Activated CD8-positive, alpha-beta T cell treated with anti-CD3 and anti-CD28 coated beads, Interleukin-2, amount 10 ng/mL, durations not matched to agents 7 days and 5 days (primary cell): Measurements from ENCODE around the gene PADI1. TPM values are rescaled to one million over a fixed set of nuclear protein-coding genes. Genes with fewer than 3 reads are reported as not detected.

ENCODE experiments used
- ATAC-seq: fragments of 150-1000 bp; cut with Tn5 transposase; one replicate; pipeline ENCODE4 v1.10.0; 2021; ENCODE audit warnings: moderate library complexity
- CTCF ChIA-PET: fragments of 350-600 bp; sonication (Branson Sonifier 250); formaldehyde crosslinking; loops from one replicate; lab custom pipeline; 2021; ENCODE audit warnings: antibody characterized with exemption; lab: Charles Lee
- POLR2A ChIA-PET: fragments of 350-600 bp; sonication (Branson Sonifier 250); formaldehyde crosslinking; loops from one replicate; lab custom pipeline; 2021; ENCODE audit warnings: antibody characterized with exemption; lab: Charles Lee
- DNase-seq: peaks from one replicate; pipeline ENCODE4 v3.0.0-alpha.2; 2020
- H3K27ac Mint-ChIP-seq: one replicate; pipeline ENCODE4 v1.8.0; 2021; ENCODE audit warnings: mild to moderate bottlenecking, mixed read lengths
- H3K27me3 Mint-ChIP-seq: one replicate; pipeline ENCODE4 v1.8.0; 2021; ENCODE audit warnings: low read depth, mixed read lengths
- H3K36me3 Mint-ChIP-seq: one replicate; pipeline ENCODE4 v1.8.0; 2021; ENCODE audit warnings: low read depth, mixed read lengths
- H3K4me1 Mint-ChIP-seq: one replicate; pipeline ENCODE4 v1.8.0; 2021; ENCODE audit warnings: low read depth, mixed read lengths
- H3K4me3 Mint-ChIP-seq: one replicate; pipeline ENCODE4 v1.8.0; 2021; ENCODE audit warnings: mild to moderate bottlenecking, mixed read lengths
- H3K9me3 Mint-ChIP-seq: one replicate; pipeline ENCODE4 v1.8.0; 2022; ENCODE audit warnings: mixed read lengths; ENCODE audit not compliant: insufficient read depth
- total RNA-seq, 2 experiments: library from RNA; stranded (reverse); gene quantifications; one replicate each; pipeline ENCODE4 v1.2.3, GENCODE V29; 2021

Gene PADI1
- total RNA-seq, 2 experiments from 2014 or later: not detected

GRCh38 chr1:17258116-17258757 is 53.3 kb downstream of the PADI1 start:
- no peak overlapping the region for H3K27ac Mint-ChIP-seq
- no peak overlapping the region for H3K4me3 Mint-ChIP-seq
- CTCF ChIA-PET: no interaction called here
- H3K4me1 Mint-ChIP-seq: no peaks in the 10 kb centered on the region
- peaks cover 5% of the 10 kb centered on the region for H3K27me3 Mint-ChIP-seq
- POLR2A ChIA-PET: no interaction called here
- no peak for ATAC-seq
- H3K36me3 Mint-ChIP-seq: no peaks in the 10 kb centered on the region
- H3K9me3 Mint-ChIP-seq: no peaks in the 10 kb centered on the region
- DNase-seq: no peak

GRCh38 chr1:17258758-17259130 is 53.8 kb downstream of the PADI1 start:
- CTCF ChIA-PET: no interaction called here

GRCh38 chr1:17259233-17259873 is 54.4 kb downstream of the PADI1 start:
- Mint-ChIP-seq H3K27me3 (peaks cover 9% of the 10 kb centered on the region), H3K4me1 (no peaks in the 10 kb centered on the region), H3K27ac (no peak overlapping the region), H3K4me3 (no peak overlapping the region), H3K9me3 (no peaks in the 10 kb centered on the region), H3K36me3 (no peaks in the 10 kb centered on the region)
- ATAC-seq (no peak), DNase-seq (no peak)
- ChIA-PET POLR2A (no interaction called here), CTCF (no interaction called here)

More at GRCh38 chr1:17258758-17259130, 53.8 kb downstream of the PADI1 start:
- Mint-ChIP-seq H3K36me3 (no peaks in the 10 kb centered on the region), H3K27ac (no peak overlapping the region), H3K9me3 (no peaks in the 10 kb centered on the region), H3K4me3 (no peak overlapping the region), H3K27me3 (peaks cover 5% of the 10 kb centered on the region), H3K4me1 (no peaks in the 10 kb centered on the region)
- ATAC-seq: no peak
- POLR2A ChIA-PET: no interaction called here
- no peak for DNase-seq

- ChIA-PET POLR2A (no interaction called here), CTCF (no interaction called here)
- H3K4me1 Mint-ChIP-seq: no peaks in the 10 kb centered on the region
- no peaks in the 10 kb centered on the region for H3K9me3 Mint-ChIP-seq
- peaks cover 10% of the 10 kb centered on the region for H3K27me3 Mint-ChIP-seq
- ATAC-seq (no peak), DNase-seq (no peak)
- H3K36me3 Mint-ChIP-seq: no peaks in the 10 kb centered on the region
- no peak overlapping the region for H3K27ac Mint-ChIP-seq
- H3K4me3 Mint-ChIP-seq: no peak overlapping the region
Observed at GRCh38 chr1:17260264-17260663, 55.3 kb downstream of the PADI1 start.

- no peaks in the 10 kb centered on the region for H3K9me3 Mint-ChIP-seq
- ChIA-PET CTCF (no interaction called here), POLR2A (no interaction called here)
- DNase-seq: no peak
- H3K4me1 Mint-ChIP-seq: no peaks in the 10 kb centered on the region
- H3K27me3 Mint-ChIP-seq: peaks cover 10% of the 10 kb centered on the region
- H3K27ac Mint-ChIP-seq: no peak overlapping the region
- H3K36me3 Mint-ChIP-seq: no peaks in the 10 kb centered on the region
- no peak for ATAC-seq
- H3K4me3 Mint-ChIP-seq: no peak overlapping the region
Observed at GRCh38 chr1:17260738-17261137, 55.8 kb downstream of the PADI1 start.

GRCh38 chr1:17263936-17264335 is 59.0 kb downstream of the PADI1 start:
- ATAC-seq (no peak), DNase-seq (no peak)
- H3K4me1 Mint-ChIP-seq: no peaks in the 10 kb centered on the region
- H3K9me3 Mint-ChIP-seq: no peaks in the 10 kb centered on the region
- ChIA-PET POLR2A (no interaction called here), CTCF (interaction anchor here (0.7 kb wide), 1 partner anchor 10 kb away, joined by 3 read pairs; no protein-coding TSS in a partner anchor)
- H3K4me3 Mint-ChIP-seq: no peak overlapping the region
- H3K27ac Mint-ChIP-seq: no peak overlapping the region
- peaks cover 10% of the 10 kb centered on the region for H3K27me3 Mint-ChIP-seq
- H3K36me3 Mint-ChIP-seq: no peaks in the 10 kb centered on the region

- Mint-ChIP-seq H3K9me3 (no peaks in the 10 kb centered on the region), H3K27me3 (peaks cover 10% of the 10 kb centered on the region), H3K36me3 (no peaks in the 10 kb centered on the region), H3K27ac (no peak overlapping the region), H3K4me1 (no peaks in the 10 kb centered on the region), H3K4me3 (no peak overlapping the region)
- DNase-seq (no peak), ATAC-seq (no peak)
- CTCF ChIA-PET: interaction anchor here (0.7 kb wide), 1 partner anchor 10 kb away, joined by 3 read pairs; no protein-coding TSS in a partner anchor
- POLR2A ChIA-PET: no interaction called here
Observed at GRCh38 chr1:17264470-17264869, 59.5 kb downstream of the PADI1 start.

GRCh38 chr1:17265162-17265561 is 60.2 kb downstream of the PADI1 start:
- CTCF ChIA-PET: no interaction called here

GRCh38 chr1:17265950-17266349 is 61.0 kb downstream of the PADI1 start:
- POLR2A ChIA-PET: no interaction called here
- Mint-ChIP-seq H3K9me3 (no peaks in the 10 kb centered on the region), H3K27me3 (peaks cover 10% of the 10 kb centered on the region), H3K27ac (no peak overlapping the region), H3K4me3 (no peak overlapping the region), H3K4me1 (no peaks in the 10 kb centered on the region), H3K36me3 (no peaks in the 10 kb centered on the region)
- ATAC-seq (no peak), DNase-seq (no peak)
- CTCF ChIA-PET: no interaction called here

More at GRCh38 chr1:17265162-17265561, 60.2 kb downstream of the PADI1 start:
- Mint-ChIP-seq H3K27me3 (peaks cover 10% of the 10 kb centered on the region), H3K4me3 (no peak overlapping the region), H3K9me3 (no peaks in the 10 kb centered on the region), H3K4me1 (no peaks in the 10 kb centered on the region), H3K36me3 (no peaks in the 10 kb centered on the region), H3K27ac (no peak overlapping the region)
- DNase-seq (no peak), ATAC-seq (no peak)
- POLR2A ChIA-PET: no interaction called here

GRCh38 chr1:17270891-17271765 is 66.2 kb downstream of the PADI1 start:
- H3K36me3 Mint-ChIP-seq: no peaks in the 10 kb centered on the region
- no peaks in the 10 kb centered on the region for H3K4me1 Mint-ChIP-seq
- no peak overlapping the region for H3K27ac Mint-ChIP-seq
- no peak for ATAC-seq
- DNase-seq: no peak
- H3K4me3 Mint-ChIP-seq: no peak overlapping the region
- peaks cover 3% of the 10 kb centered on the region for H3K27me3 Mint-ChIP-seq
- ChIA-PET POLR2A (no interaction called here), CTCF (no interaction called here)
- no peaks in the 10 kb centered on the region for H3K9me3 Mint-ChIP-seq

GRCh38 chr1:17272066-17272465 is 67.1 kb downstream of the PADI1 start:
- no peak for DNase-seq
- Mint-ChIP-seq H3K36me3 (no peaks in the 10 kb centered on the region), H3K27ac (no peak overlapping the region), H3K9me3 (no peaks in the 10 kb centered on the region), H3K27me3 (peaks cover 3% of the 10 kb centered on the region), H3K4me3 (no peak overlapping the region), H3K4me1 (no peaks in the 10 kb centered on the region)
- ATAC-seq: no peak
- POLR2A ChIA-PET: no interaction called here
- CTCF ChIA-PET: no interaction called here

GRCh38 chr1:17272646-17273045 is 67.7 kb downstream of the PADI1 start:
- CTCF ChIA-PET: no interaction called here

More at GRCh38 chr1:17272646-17273045, 67.7 kb downstream of the PADI1 start:
- peaks cover 3% of the 10 kb centered on the region for H3K27me3 Mint-ChIP-seq
- H3K4me1 Mint-ChIP-seq: no peaks in the 10 kb centered on the region
- POLR2A ChIA-PET: no interaction called here
- no peak for DNase-seq
- H3K4me3 Mint-ChIP-seq: no peak overlapping the region
- H3K27ac Mint-ChIP-seq: no peak overlapping the region
- no peaks in the 10 kb centered on the region for H3K36me3 Mint-ChIP-seq
- H3K9me3 Mint-ChIP-seq: no peaks in the 10 kb centered on the region
- ATAC-seq: no peak
